GM18861 (cell line): ENCODE measurements around the gene PTPRM.

Experiments used
- ATAC-seq: cut with Tn5 transposase; IDR thresholded peaks from one replicate; pipeline ENCODE4 v1.9.1; 2021; ENCODE audit not compliant: unreplicated experiment

Gene PTPRM

GRCh38 chr18:7566567-7567473 lies at the start of gene PTPRM:
Gene PTPRM, plus strand, starts transcription at chr18:7567316. Its CDS starts 503 bp downstream, at chr18:7567819.
- ATAC-seq: peak; percentile 71

GRCh38 chr18:7517852-7518251 lies 49.3 kb upstream of the PTPRM start:
- no peak for ATAC-seq

GRCh38 chr18:7520200-7520785 lies 46.8 kb upstream of the PTPRM start:
- no peak for ATAC-seq

GRCh38 chr18:7521226-7521856 lies 45.8 kb upstream of the PTPRM start:
- ATAC-seq: no peak

- no peak for ATAC-seq
Observed at GRCh38 chr18:7523772-7524171, 43.3 kb upstream of the PTPRM start.

- no peak for ATAC-seq
Observed at GRCh38 chr18:7524786-7525185, 42.3 kb upstream of the PTPRM start.

GRCh38 chr18:7532942-7533341 lies 34.2 kb upstream of the PTPRM start:
- ATAC-seq: no peak

- no peak for ATAC-seq
Observed at GRCh38 chr18:7535436-7536205, 31.5 kb upstream of the PTPRM start.

GRCh38 chr18:7537145-7537544 lies 30.0 kb upstream of the PTPRM start:
- no peak for ATAC-seq

GRCh38 chr18:7541835-7542234 lies 25.3 kb upstream of the PTPRM start:
- no peak for ATAC-seq

GRCh38 chr18:7544686-7545085 lies 22.4 kb upstream of the PTPRM start:
- no peak for ATAC-seq

GRCh38 chr18:7545734-7546133 lies 21.4 kb upstream of the PTPRM start:
- no peak for ATAC-seq

GRCh38 chr18:7548221-7548620 lies 18.9 kb upstream of the PTPRM start:
- ATAC-seq: no peak

- no peak for ATAC-seq
Observed at GRCh38 chr18:7548721-7549120, 18.4 kb upstream of the PTPRM start.

- no peak for ATAC-seq
Observed at GRCh38 chr18:7557973-7558372, 9.1 kb upstream of the PTPRM start.

- no peak for ATAC-seq
Observed at GRCh38 chr18:7558769-7559168, 8.3 kb upstream of the PTPRM start.

GRCh38 chr18:7559709-7560319 lies 7.3 kb upstream of the PTPRM start:
- ATAC-seq: no peak

GRCh38 chr18:7561909-7562460 lies 5.1 kb upstream of the PTPRM start:
- ATAC-seq: no peak

- no peak for ATAC-seq
Observed at GRCh38 chr18:7562491-7562890, 4.6 kb upstream of the PTPRM start.

GRCh38 chr18:7565677-7566076 lies 1.4 kb upstream of the PTPRM start:
- ATAC-seq: no peak

GRCh38 chr18:7566244-7566566 lies 911 bp upstream of the PTPRM start:
- no peak for ATAC-seq
